HG03280 (cell line): ENCODE results near the gene PRPF6.
A peak's percentile ranks its signal among the peaks of the same experiment; 100 is the strongest.

Experiments
- ATAC-seq: cut with Tn5 transposase; IDR thresholded peaks from one replicate; pipeline ENCODE4 v1.9.1; 2021; ENCODE audit warnings: mild to moderate bottlenecking, moderate library complexity; ENCODE audit not compliant: unreplicated experiment

The PRPF6 gene

GRCh38 chr20:64057628-64058498 lies 76.9 kb downstream of the PRPF6 start:
- ATAC-seq = no peak

GRCh38 chr20:64058536-64058935 lies 77.6 kb downstream of the PRPF6 start:
- no peak for ATAC-seq

- ATAC-seq = no peak
These were observed 81.3 kb downstream of the PRPF6 start for GRCh38 chr20:64062276-64062595.

GRCh38 chr20:64062596-64063388 lies 81.9 kb downstream of the PRPF6 start, which contains the start of gene TCEA2:
TSS of gene TCEA2 (plus strand) at chr20:64063198. CDS start at chr20:64063313, 115 bp downstream.
- peak; percentile 73 for ATAC-seq

GRCh38 chr20:64063389-64064144 lies 82.6 kb downstream of the PRPF6 start:
- no peak for ATAC-seq

GRCh38 chr20:64064145-64064698 lies 83.3 kb downstream of the PRPF6 start:
- ATAC-seq = no peak

- ATAC-seq = no peak
These were observed 84.4 kb downstream of the PRPF6 start for GRCh38 chr20:64065062-64065973.

GRCh38 chr20:64065974-64066343 lies 85.0 kb downstream of the PRPF6 start:
- no peak for ATAC-seq

- no peak for ATAC-seq
These were observed 86.2 kb downstream of the PRPF6 start for GRCh38 chr20:64067005-64067632.

- no peak for ATAC-seq
These were observed 86.9 kb downstream of the PRPF6 start for GRCh38 chr20:64067733-64068307.

- no peak for ATAC-seq
These were observed 87.7 kb downstream of the PRPF6 start for GRCh38 chr20:64068386-64069208.

- ATAC-seq = no peak
These were observed 88.3 kb downstream of the PRPF6 start for GRCh38 chr20:64069209-64069613.

GRCh38 chr20:64069614-64070243 lies 88.8 kb downstream of the PRPF6 start:
- no peak for ATAC-seq

- ATAC-seq = no peak
These were observed 89.5 kb downstream of the PRPF6 start for GRCh38 chr20:64070244-64070993.

GRCh38 chr20:64071341-64072332 lies 90.7 kb downstream of the PRPF6 start:
- ATAC-seq = no peak

GRCh38 chr20:64072498-64073063 lies 91.6 kb downstream of the PRPF6 start:
- ATAC-seq = no peak
